ENCODE results near the gene THUMPD3. TPM values are rescaled to one million over a fixed set of nuclear protein-coding genes. Genes with fewer than 3 reads are reported as not detected.

Gene THUMPD3
- total and polyA plus RNA-seq, 2 of the 13 experiments (the other 11 are each of a cell fraction or from before 2014, with no cell fraction given): 31.2 to 44.1 TPM

DNA sequence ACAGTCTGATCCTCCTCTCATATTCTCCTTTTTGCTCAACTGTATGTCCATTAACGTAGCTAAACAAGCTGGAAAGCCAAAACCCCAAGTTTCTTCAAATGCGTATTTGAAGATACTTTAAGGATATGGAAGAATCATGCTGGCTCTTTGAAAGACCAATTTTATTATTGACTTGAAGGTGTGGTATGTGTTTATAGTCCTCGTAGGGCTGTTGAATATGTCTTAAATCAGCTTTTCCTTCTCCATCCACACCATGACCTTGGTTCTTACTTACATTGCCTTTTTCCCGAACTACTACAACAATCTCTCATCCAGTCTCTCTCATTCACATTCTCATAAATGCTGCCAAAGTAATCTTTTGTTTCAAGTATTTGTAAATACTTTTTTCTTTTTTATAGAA, 19.7 kb upstream of the THUMPD3 start (continued):
- TF ChIP-seq, protein P1, sequence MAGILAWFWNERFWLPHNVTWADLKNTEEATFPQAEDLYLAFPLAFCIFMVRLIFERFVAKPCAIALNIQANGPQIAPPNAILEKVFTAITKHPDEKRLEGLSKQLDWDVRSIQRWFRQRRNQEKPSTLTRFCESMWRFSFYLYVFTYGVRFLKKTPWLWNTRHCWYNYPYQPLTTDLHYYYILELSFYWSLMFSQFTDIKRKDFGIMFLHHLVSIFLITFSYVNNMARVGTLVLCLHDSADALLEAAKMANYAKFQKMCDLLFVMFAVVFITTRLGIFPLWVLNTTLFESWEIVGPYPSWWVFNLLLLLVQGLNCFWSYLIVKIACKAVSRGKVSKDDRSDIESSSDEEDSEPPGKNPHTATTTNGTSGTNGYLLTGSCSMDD (CRISPR knock-in tag; IDR thresholded peaks at IDR 0.05): no peak
- TF ChIP-seq ZNF782 (CRISPR knock-in tag; IDR thresholded peaks at IDR 0.05; ENCODE audit: borderline replicate concordance): no peak
- TF ChIP-seq, protein P2, sequence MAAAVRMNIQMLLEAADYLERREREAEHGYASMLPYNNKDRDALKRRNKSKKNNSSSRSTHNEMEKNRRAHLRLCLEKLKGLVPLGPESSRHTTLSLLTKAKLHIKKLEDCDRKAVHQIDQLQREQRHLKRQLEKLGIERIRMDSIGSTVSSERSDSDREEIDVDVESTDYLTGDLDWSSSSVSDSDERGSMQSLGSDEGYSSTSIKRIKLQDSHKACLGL (CRISPR knock-in tag; IDR thresholded peaks at IDR 0.05): no peak
- no peak for TF ChIP-seq KLF9 (CRISPR knock-in tag; IDR thresholded peaks at IDR 0.05; ENCODE audit: low read depth)

DNA sequence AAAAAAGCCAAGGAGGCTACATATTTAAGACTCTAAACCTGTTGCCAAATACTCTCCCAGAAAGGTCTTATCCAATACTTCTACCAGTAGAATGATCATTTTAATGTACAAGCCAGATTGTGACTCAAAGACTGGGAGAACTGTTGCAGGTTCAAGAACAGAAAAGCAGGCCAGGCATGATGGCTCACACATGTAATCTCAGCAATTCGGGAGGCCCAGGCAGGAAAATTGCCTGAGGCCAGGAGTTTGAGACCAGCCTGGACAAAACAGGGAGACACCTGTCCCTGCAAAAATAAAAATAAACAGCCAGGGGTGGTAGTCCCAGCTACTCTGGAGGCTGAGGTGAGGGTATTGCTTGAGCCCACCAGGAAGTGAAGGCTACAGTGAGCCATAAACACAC, 17.8 kb upstream of the THUMPD3 start:
- H4K20me1 ChIP-seq (ENCODE audit: insufficient read depth, low read length): no peaks in the 10 kb centered on the region
- no peak overlapping the region for H3K4me2 ChIP-seq (ENCODE audit: low read depth, low read length)
- CTCF ChIA-PET (ENCODE audit: low intra/inter-chr PET ratio, low total read pairs): no interaction called here
- no peak overlapping the region for H3K9ac ChIP-seq (ENCODE audit: insufficient read depth, low read depth, low read length)
- ATAC-seq (no peak), FAIRE-seq (no peak), DNase-seq (ENCODE audit: low spot score) (no peak)
- intact Hi-C loops (cut with micrococcal nuclease; ENCODE audit: unreplicated experiment) (no loop called here), in situ Hi-C loops (cut with HindIII; ENCODE audit: extremely low pct_ligation_motif_present, low pct_unique_long_range_greater_than_20kb) (no loop called here)
- H2AFZ ChIP-seq (ENCODE audit: low read length): no peak overlapping the region
- H3K4me3 ChIP-seq (replicated peaks in 1 of 3; ENCODE audit: insufficient read depth in 1 of 3, low read depth in 2 of 3, low read length in 3 of 3): no peak overlapping the region
- peaks cover 13% of the 10 kb centered on the region for H3K4me1 ChIP-seq (ENCODE audit: insufficient read depth, low read length)
- H3K27me3 ChIP-seq (ENCODE audit: control insufficient read depth in 1 of 2, insufficient read depth in 2 of 2, low read length in 2 of 2): no peaks in the 10 kb centered on the region
- no TSS peak for BruUV-seq (replicated peaks)
- no peak for TF ChIP-seq ELF4 (CRISPR knock-in tag; IDR thresholded peaks at IDR 0.05; ENCODE audit: borderline replicate concordance)
- H3K9me3 ChIP-seq (ENCODE audit: low read length): no peaks in the 10 kb centered on the region
- H3K36me3 ChIP-seq (replicated peaks in 1 of 2; ENCODE audit: control insufficient read depth in 1 of 2, insufficient read depth in 2 of 2, low read length in 2 of 2): no peaks in the 10 kb centered on the region
- no peaks in the 10 kb centered on the region for H3K79me2 ChIP-seq (ENCODE audit: insufficient read depth, low read length)
- WGBS (ENCODE audit: low lambda C conversion rate): 0% methylated on average over 1 of the region's 1 CpG
- POLR2A ChIA-PET: no interaction called here
- no peak overlapping the region for H3K27ac ChIP-seq (ENCODE audit: extremely low read length, insufficient read depth, low read length)

DNA sequence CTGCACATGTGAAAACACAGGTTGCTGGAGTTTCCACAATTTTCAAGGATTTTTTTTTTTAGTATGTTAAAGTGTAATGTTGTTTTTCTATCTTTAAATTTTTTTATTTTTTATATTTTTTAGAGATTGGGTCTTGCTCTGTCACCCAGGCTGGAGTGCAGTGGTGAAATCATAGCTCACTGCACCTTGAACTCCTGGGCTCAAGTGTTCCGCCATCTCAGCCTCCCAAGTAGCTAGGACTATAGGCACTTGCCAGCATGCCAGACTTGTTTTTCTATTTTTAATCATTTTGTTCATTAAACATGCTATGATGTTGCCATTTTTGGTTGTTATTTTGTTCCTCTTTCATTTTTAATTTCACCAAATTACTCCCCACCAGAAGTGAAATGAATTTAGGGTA, 16.7 kb upstream of the THUMPD3 start:
- Histone ChIP-seq H3K4me3 (replicated peaks in 1 of 3; ENCODE audit: insufficient read depth in 1 of 3, low read depth in 2 of 3, low read length in 3 of 3) (no peak overlapping the region), H3K36me3 (replicated peaks in 1 of 2; ENCODE audit: control insufficient read depth in 1 of 2, insufficient read depth in 2 of 2, low read length in 2 of 2) (no peaks in the 10 kb centered on the region), H3K4me1 (ENCODE audit: insufficient read depth, low read length) (0 out of 2 replicates have a peak, but pooled peaks cover 5% of the 10 kb centered on the region), H2AFZ (ENCODE audit: low read length) (no peak overlapping the region), H3K79me2 (ENCODE audit: insufficient read depth, low read length) (no peaks in the 10 kb centered on the region), H4K20me1 (ENCODE audit: insufficient read depth, low read length) (no peaks in the 10 kb centered on the region), H3K27me3 (ENCODE audit: control insufficient read depth in 1 of 2, insufficient read depth in 2 of 2, low read length in 2 of 2) (no peaks in the 10 kb centered on the region), H3K27ac (ENCODE audit: extremely low read length, insufficient read depth, low read length) (no peak overlapping the region), H3K9ac (ENCODE audit: insufficient read depth, low read depth, low read length) (no peak overlapping the region), H3K4me2 (ENCODE audit: low read depth, low read length) (no peak overlapping the region), H3K9me3 (ENCODE audit: low read length) (no peaks in the 10 kb centered on the region)
- FAIRE-seq (no peak), ATAC-seq (no peak), DNase-seq (ENCODE audit: low spot score) (no peak)
- ChIA-PET POLR2A (interaction anchor here (1.7 kb wide), 1 partner anchor 17 kb away, joined by 5 read pairs; the partner anchor contains the start of gene THUMPD3), CTCF (ENCODE audit: low intra/inter-chr PET ratio, low total read pairs) (no interaction called here)
- BruUV-seq (replicated peaks): no TSS peak
- intact Hi-C loops (cut with micrococcal nuclease; ENCODE audit: unreplicated experiment) (no loop called here), in situ Hi-C loops (cut with HindIII; ENCODE audit: extremely low pct_ligation_motif_present, low pct_unique_long_range_greater_than_20kb) (no loop called here)
- WGBS (ENCODE audit: low lambda C conversion rate): 100% methylated on average over 1 of the region's 1 CpG
- TF ChIP-seq, protein P3, sequence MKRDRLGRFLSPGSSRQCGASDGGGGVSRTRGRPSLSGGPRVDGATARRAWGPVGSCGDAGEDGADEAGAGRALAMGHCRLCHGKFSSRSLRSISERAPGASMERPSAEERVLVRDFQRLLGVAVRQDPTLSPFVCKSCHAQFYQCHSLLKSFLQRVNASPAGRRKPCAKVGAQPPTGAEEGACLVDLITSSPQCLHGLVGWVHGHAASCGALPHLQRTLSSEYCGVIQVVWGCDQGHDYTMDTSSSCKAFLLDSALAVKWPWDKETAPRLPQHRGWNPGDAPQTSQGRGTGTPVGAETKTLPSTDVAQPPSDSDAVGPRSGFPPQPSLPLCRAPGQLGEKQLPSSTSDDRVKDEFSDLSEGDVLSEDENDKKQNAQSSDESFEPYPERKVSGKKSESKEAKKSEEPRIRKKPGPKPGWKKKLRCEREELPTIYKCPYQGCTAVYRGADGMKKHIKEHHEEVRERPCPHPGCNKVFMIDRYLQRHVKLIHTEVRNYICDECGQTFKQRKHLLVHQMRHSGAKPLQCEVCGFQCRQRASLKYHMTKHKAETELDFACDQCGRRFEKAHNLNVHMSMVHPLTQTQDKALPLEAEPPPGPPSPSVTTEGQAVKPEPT (CRISPR knock-in tag; IDR thresholded peaks at IDR 0.05; ENCODE audit: low read depth): no peak
- TF ChIP-seq TBX3 (IDR thresholded peaks at IDR 0.05; ENCODE audit: borderline replicate concordance): no peak
- no peak for TF ChIP-seq PITX1 (CRISPR knock-in tag; IDR thresholded peaks at IDR 0.05)
- TF ChIP-seq, protein P4, sequence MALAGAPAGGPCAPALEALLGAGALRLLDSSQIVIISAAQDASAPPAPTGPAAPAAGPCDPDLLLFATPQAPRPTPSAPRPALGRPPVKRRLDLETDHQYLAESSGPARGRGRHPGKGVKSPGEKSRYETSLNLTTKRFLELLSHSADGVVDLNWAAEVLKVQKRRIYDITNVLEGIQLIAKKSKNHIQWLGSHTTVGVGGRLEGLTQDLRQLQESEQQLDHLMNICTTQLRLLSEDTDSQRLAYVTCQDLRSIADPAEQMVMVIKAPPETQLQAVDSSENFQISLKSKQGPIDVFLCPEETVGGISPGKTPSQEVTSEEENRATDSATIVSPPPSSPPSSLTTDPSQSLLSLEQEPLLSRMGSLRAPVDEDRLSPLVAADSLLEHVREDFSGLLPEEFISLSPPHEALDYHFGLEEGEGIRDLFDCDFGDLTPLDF (CRISPR knock-in tag; IDR thresholded peaks at IDR 0.05): no peak
- no peak for TF ChIP-seq ZNF737 (CRISPR knock-in tag; IDR thresholded peaks at IDR 0.05; ENCODE audit: borderline replicate concordance)
- TF ChIP-seq NR2C2 (CRISPR knock-in tag; IDR thresholded peaks at IDR 0.05; ENCODE audit: borderline replicate concordance): no peak
- TF ChIP-seq AHR (CRISPR knock-in tag; IDR thresholded peaks at IDR 0.05): no peak

All from HepG2 (cell line).